OCI-LY1 (cell line): ENCODE measurements around the gene H3-3A.

Experiments used
- CTCF ChIP-seq: fragments of 200-600 bp; sonication (generic), shearing (Covaris generic); IDR thresholded peaks from 2 replicates; pipeline ENCODE4 v1.5.1; 2017; ENCODE audit warnings: mild to moderate bottlenecking, antibody characterized with exemption, low read length, moderate library complexity, mixed read lengths
- EZH2 ChIP-seq: fragments of 200-600 bp; sonication (generic), shearing (Covaris generic); IDR thresholded peaks from 2 replicates; pipeline ENCODE4 v1.8.0; 2017; ENCODE audit warnings: borderline replicate concordance, mixed run types, mild to moderate bottlenecking, antibody characterized with exemption, low read length, moderate library complexity, mixed read lengths

GRCh38 chr1:226063224-226063976 is 884 bp downstream of the H3-3A start:
- no peak for TF ChIP-seq CTCF
- TF ChIP-seq EZH2: no peak
